Measurements from ENCODE around the gene OR51L1.

OR51L1 gene

DNA sequence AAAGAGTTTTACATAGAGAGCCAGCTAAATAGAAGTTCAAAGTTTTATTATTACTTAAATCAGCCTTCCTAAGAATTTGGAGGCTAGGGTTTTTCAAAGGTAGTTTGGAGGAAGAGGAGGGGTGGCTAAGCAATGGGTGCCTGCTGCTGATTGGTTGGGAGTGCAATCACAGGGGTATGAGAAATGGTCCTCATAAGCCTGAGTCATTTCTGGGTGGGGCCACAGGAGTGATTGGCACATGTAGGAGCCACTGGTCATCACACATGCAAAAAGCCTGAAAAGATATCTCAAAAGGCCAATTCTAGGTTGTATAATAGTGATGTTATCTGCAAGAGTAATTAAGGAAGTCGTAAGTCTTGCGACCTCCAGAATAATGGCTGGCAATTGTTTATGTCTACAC is 12.9 kb downstream of the OR51L1 start:
- Histone ChIP-seq H3K27me3 (ENCODE audit: control insufficient read depth in 3 of 3, insufficient read depth in 3 of 3, low read depth in 1 of 3, low read length in 3 of 3) (no peaks in the 10 kb centered on the region), H3K36me3 (replicated peaks in 1 of 2; ENCODE audit: control insufficient read depth in 2 of 2, insufficient read depth in 2 of 2, low read length in 2 of 2) (no peaks in the 10 kb centered on the region), H2AFZ (ENCODE audit: low read length) (no peak overlapping the region), H4K8ac (ENCODE audit: low read depth, low read length) (no peak overlapping the region), H3K4ac (ENCODE audit: low read length) (no peak overlapping the region), H3K4me3 (ENCODE audit: low read length in 2 of 2) (no peak overlapping the region), H3K9ac (ENCODE audit: low read depth, low read length, poor library complexity) (no peak overlapping the region), H2BK12ac (ENCODE audit: low read length) (no peak overlapping the region), H2BK120ac (ENCODE audit: low read depth, low read length) (no peak overlapping the region), H3K79me1 (ENCODE audit: low read depth, low read length) (no peaks in the 10 kb centered on the region), H3K14ac (ENCODE audit: low read length) (no peak overlapping the region), H2BK5ac (ENCODE audit: low read length) (no peak overlapping the region), H3K9me3 (replicated peaks in 1 of 2; ENCODE audit: control insufficient read depth in 2 of 2, insufficient read depth in 1 of 2, low read depth in 1 of 2, low read length in 2 of 2) (no peaks in the 10 kb centered on the region), H4K91ac (ENCODE audit: low read depth, low read length, poor library complexity) (no peak overlapping the region), H3K4me1 (ENCODE audit: control insufficient read depth in 2 of 2, insufficient read depth in 1 of 2, low read depth in 1 of 2, low read length in 2 of 2) (no peaks in the 10 kb centered on the region), H3K23ac (ENCODE audit: low read depth, low read length, poor library complexity) (no peak overlapping the region), H2BK15ac (ENCODE audit: low read length) (no peak overlapping the region), H2AK5ac (ENCODE audit: low read depth, low read length) (no peak overlapping the region), H3K27ac (replicated peaks; ENCODE audit: low read length) (no peak overlapping the region), H3K18ac (ENCODE audit: low read length) (no peak overlapping the region), H3K4me2 (ENCODE audit: insufficient read depth, low read length, poor library complexity, severe bottlenecking) (no peak overlapping the region)
- no peak for DNase-seq (ENCODE audit: low spot score)
- WGBS, 2 donors (ENCODE audit: extremely low coverage in 2 of 2, insufficient read length in 2 of 2, insufficient replicate concordance in 1 of 2), result no CpG with 5 or more reads among the region's 2 CpGs

DNA sequence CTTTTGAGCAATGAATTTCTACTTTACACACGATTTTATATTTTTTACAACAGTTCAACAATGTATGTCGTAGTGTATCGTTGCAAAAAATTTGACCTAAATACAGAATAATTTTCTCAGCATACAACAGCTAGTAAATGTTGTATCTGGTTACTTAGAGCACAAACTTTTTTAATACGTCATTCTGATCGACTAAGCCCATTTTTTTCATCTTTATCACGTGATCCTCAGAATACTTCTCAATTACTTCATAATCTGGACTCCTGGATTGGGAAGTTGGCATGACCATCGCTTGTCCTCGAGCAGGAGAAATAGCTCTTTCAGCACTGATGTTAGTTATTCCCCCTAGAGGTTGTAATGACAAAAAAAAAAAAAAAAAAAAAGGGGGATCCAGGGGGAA is 16.6 kb downstream of the OR51L1 start:
- Histone ChIP-seq H3K36me3 (replicated peaks in 1 of 2; ENCODE audit: control insufficient read depth in 2 of 2, insufficient read depth in 2 of 2, low read length in 2 of 2) (no peaks in the 10 kb centered on the region), H3K27me3 (ENCODE audit: control insufficient read depth in 3 of 3, insufficient read depth in 3 of 3, low read depth in 1 of 3, low read length in 3 of 3) (no peaks in the 10 kb centered on the region), H3K23ac (ENCODE audit: low read depth, low read length, poor library complexity) (no peak overlapping the region), H2BK15ac (ENCODE audit: low read length) (no peak overlapping the region), H3K18ac (ENCODE audit: low read length) (no peak overlapping the region), H4K91ac (ENCODE audit: low read depth, low read length, poor library complexity) (no peak overlapping the region), H3K9me3 (replicated peaks in 1 of 2; ENCODE audit: control insufficient read depth in 2 of 2, insufficient read depth in 1 of 2, low read depth in 1 of 2, low read length in 2 of 2) (no peaks in the 10 kb centered on the region), H2BK12ac (ENCODE audit: low read length) (no peak overlapping the region), H2BK120ac (ENCODE audit: low read depth, low read length) (no peak overlapping the region), H3K4me2 (ENCODE audit: insufficient read depth, low read length, poor library complexity, severe bottlenecking) (no peak overlapping the region), H2BK5ac (ENCODE audit: low read length) (no peak overlapping the region), H3K79me1 (ENCODE audit: low read depth, low read length) (no peaks in the 10 kb centered on the region), H3K4me3 (ENCODE audit: low read length in 2 of 2) (no peak overlapping the region), H3K14ac (ENCODE audit: low read length) (no peak overlapping the region), H3K4ac (ENCODE audit: low read length) (no peak overlapping the region), H3K4me1 (ENCODE audit: control insufficient read depth in 2 of 2, insufficient read depth in 1 of 2, low read depth in 1 of 2, low read length in 2 of 2) (no peaks in the 10 kb centered on the region), H2AK5ac (ENCODE audit: low read depth, low read length) (no peak overlapping the region), H3K27ac (replicated peaks; ENCODE audit: low read length) (no peak overlapping the region), H4K8ac (ENCODE audit: low read depth, low read length) (no peak overlapping the region), H2AFZ (ENCODE audit: low read length) (no peak overlapping the region), H3K9ac (ENCODE audit: low read depth, low read length, poor library complexity) (no peak overlapping the region)
- WGBS, 2 donors (ENCODE audit: extremely low coverage in 2 of 2, insufficient read length in 2 of 2, insufficient replicate concordance in 1 of 2), result no CpG with 5 or more reads among the region's 8 CpGs
- no peak for DNase-seq (ENCODE audit: low spot score)

DNA sequence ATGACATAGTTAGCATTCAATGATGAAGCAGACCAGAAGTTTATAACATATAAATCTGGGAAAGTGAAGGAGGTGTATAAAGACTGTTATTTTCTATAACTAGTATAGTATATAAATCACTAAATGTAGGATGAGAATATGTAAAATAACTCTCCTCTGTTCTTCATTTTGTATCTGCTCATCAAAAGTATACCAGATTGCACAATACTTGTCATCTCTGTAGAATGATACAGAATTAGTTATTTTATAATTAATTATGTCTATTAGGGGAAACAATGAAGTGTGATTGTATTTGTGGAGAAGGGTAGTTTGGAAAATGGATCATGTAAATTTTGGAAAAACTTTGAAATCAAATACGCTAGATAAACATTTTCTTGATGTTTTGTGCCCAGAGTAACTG is 18.4 kb downstream of the OR51L1 start:
- Histone ChIP-seq H3K36me3 (replicated peaks in 1 of 2; ENCODE audit: control insufficient read depth in 2 of 2, insufficient read depth in 2 of 2, low read length in 2 of 2) (no peaks in the 10 kb centered on the region), H4K91ac (ENCODE audit: low read depth, low read length, poor library complexity) (no peak overlapping the region), H3K79me1 (ENCODE audit: low read depth, low read length) (no peaks in the 10 kb centered on the region), H3K27me3 (ENCODE audit: control insufficient read depth in 3 of 3, insufficient read depth in 3 of 3, low read depth in 1 of 3, low read length in 3 of 3) (no peaks in the 10 kb centered on the region), H3K27ac (replicated peaks; ENCODE audit: low read length) (no peak overlapping the region), H2BK15ac (ENCODE audit: low read length) (no peak overlapping the region), H3K9me3 (replicated peaks in 1 of 2; ENCODE audit: control insufficient read depth in 2 of 2, insufficient read depth in 1 of 2, low read depth in 1 of 2, low read length in 2 of 2) (no peaks in the 10 kb centered on the region), H3K14ac (ENCODE audit: low read length) (no peak overlapping the region), H3K9ac (ENCODE audit: low read depth, low read length, poor library complexity) (no peak overlapping the region), H3K4ac (ENCODE audit: low read length) (no peak overlapping the region), H3K4me3 (ENCODE audit: low read length in 2 of 2) (no peak overlapping the region), H2AK5ac (ENCODE audit: low read depth, low read length) (no peak overlapping the region), H3K23ac (ENCODE audit: low read depth, low read length, poor library complexity) (no peak overlapping the region), H2BK12ac (ENCODE audit: low read length) (no peak overlapping the region), H2BK5ac (ENCODE audit: low read length) (no peak overlapping the region), H3K4me2 (ENCODE audit: insufficient read depth, low read length, poor library complexity, severe bottlenecking) (no peak overlapping the region), H2BK120ac (ENCODE audit: low read depth, low read length) (no peak overlapping the region), H4K8ac (ENCODE audit: low read depth, low read length) (no peak overlapping the region), H3K4me1 (ENCODE audit: control insufficient read depth in 2 of 2, insufficient read depth in 1 of 2, low read depth in 1 of 2, low read length in 2 of 2) (no peaks in the 10 kb centered on the region), H2AFZ (ENCODE audit: low read length) (no peak overlapping the region), H3K18ac (ENCODE audit: low read length) (no peak overlapping the region)
- DNase-seq (ENCODE audit: low spot score), result no peak
- WGBS, 2 donors (ENCODE audit: extremely low coverage in 2 of 2, insufficient read length in 2 of 2, insufficient replicate concordance in 1 of 2), result no CpG with 5 or more reads among the region's 1 CpG

DNA sequence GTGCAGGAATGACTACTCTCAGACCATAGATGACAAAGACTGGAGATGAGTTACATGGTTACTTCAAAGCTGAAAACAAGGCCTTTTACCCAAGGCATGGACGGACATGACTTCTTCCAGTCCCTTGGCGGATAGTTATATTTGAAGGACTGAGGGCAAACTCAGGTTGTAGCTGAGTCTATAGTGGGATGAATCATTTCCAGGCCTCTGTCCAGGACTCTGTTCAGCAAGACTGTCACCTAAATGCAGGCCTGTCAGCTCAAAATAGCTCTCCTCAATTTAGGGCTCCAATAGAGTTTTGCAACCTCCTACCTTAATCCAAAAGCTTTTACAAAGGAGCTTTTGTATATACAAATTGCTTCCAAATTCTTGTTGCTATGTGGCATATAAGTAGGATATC is 27.3 kb downstream of the OR51L1 start:
- DNase-seq (ENCODE audit: low spot score), result no peak
- WGBS, 2 donors (ENCODE audit: extremely low coverage in 2 of 2, insufficient read length in 2 of 2, insufficient replicate concordance in 1 of 2), result no CpG with 5 or more reads among the region's 2 CpGs
- Histone ChIP-seq H2BK5ac (ENCODE audit: low read length) (no peak overlapping the region), H3K36me3 (replicated peaks in 1 of 2; ENCODE audit: control insufficient read depth in 2 of 2, insufficient read depth in 2 of 2, low read length in 2 of 2) (peaks cover 0 to 2% of the 10 kb centered on the region in 2 donors), H2AFZ (ENCODE audit: low read length) (no peak overlapping the region), H3K23ac (ENCODE audit: low read depth, low read length, poor library complexity) (no peak overlapping the region), H2BK12ac (ENCODE audit: low read length) (no peak overlapping the region), H3K9ac (ENCODE audit: low read depth, low read length, poor library complexity) (no peak overlapping the region), H4K91ac (ENCODE audit: low read depth, low read length, poor library complexity) (no peak overlapping the region), H3K9me3 (replicated peaks in 1 of 2; ENCODE audit: control insufficient read depth in 2 of 2, insufficient read depth in 1 of 2, low read depth in 1 of 2, low read length in 2 of 2) (peaks cover 0 to 7% of the 10 kb centered on the region in 2 donors), H4K8ac (ENCODE audit: low read depth, low read length) (no peak overlapping the region), H3K14ac (ENCODE audit: low read length) (no peak overlapping the region), H3K4me1 (ENCODE audit: control insufficient read depth in 2 of 2, insufficient read depth in 1 of 2, low read depth in 1 of 2, low read length in 2 of 2) (no peaks in the 10 kb centered on the region), H3K4ac (ENCODE audit: low read length) (no peak overlapping the region), H3K27me3 (ENCODE audit: control insufficient read depth in 3 of 3, insufficient read depth in 3 of 3, low read depth in 1 of 3, low read length in 3 of 3) (peaks cover 0 to 1% (median 0%) of the 10 kb centered on the region in 3 experiments), H3K79me1 (ENCODE audit: low read depth, low read length) (no peaks in the 10 kb centered on the region), H2AK5ac (ENCODE audit: low read depth, low read length) (no peak overlapping the region), H3K27ac (replicated peaks; ENCODE audit: low read length) (no peak overlapping the region), H2BK120ac (ENCODE audit: low read depth, low read length) (no peak overlapping the region), H3K18ac (ENCODE audit: low read length) (no peak overlapping the region), H3K4me2 (ENCODE audit: insufficient read depth, low read length, poor library complexity, severe bottlenecking) (no peak overlapping the region), H3K4me3 (ENCODE audit: low read length in 2 of 2) (no peak overlapping the region), H2BK15ac (ENCODE audit: low read length) (no peak overlapping the region)
